ENCODE data around the gene DYRK1A.

- no peak for TF ChIP-seq POLR2AphosphoS5 (IDR thresholded peaks at IDR 0.05)
- no peak for TF ChIP-seq CTCF (IDR thresholded peaks at IDR 0.05)
- TF ChIP-seq POLR2A (IDR thresholded peaks at IDR 0.05), result no peak
Measured at GRCh38 chr21:37558676-37559211, 192.2 kb downstream of the DYRK1A start.

Data from suprapubic skin (tissue), 4 donors.